Measurements from ENCODE around the gene KIF3C. TPM values are rescaled to one million over a fixed set of nuclear protein-coding genes. Genes with fewer than 3 reads are reported as not detected.
"Not testable (repeated sequence)": the region's sequence is repeated elsewhere in the genome, so short reads cannot be mapped to it uniquely, and the experiment has no call there.

Gene KIF3C
- total RNA-seq, result 2.0 TPM
- long read RNA-seq, full-length matches to known transcripts, result 1 of 1 reads
- long read RNA-seq, partial matches to known transcripts, result 0 of 1 reads
- long read RNA-seq, other reads (novel, unspliced or antisense), result 0 of 1 reads

DNA sequence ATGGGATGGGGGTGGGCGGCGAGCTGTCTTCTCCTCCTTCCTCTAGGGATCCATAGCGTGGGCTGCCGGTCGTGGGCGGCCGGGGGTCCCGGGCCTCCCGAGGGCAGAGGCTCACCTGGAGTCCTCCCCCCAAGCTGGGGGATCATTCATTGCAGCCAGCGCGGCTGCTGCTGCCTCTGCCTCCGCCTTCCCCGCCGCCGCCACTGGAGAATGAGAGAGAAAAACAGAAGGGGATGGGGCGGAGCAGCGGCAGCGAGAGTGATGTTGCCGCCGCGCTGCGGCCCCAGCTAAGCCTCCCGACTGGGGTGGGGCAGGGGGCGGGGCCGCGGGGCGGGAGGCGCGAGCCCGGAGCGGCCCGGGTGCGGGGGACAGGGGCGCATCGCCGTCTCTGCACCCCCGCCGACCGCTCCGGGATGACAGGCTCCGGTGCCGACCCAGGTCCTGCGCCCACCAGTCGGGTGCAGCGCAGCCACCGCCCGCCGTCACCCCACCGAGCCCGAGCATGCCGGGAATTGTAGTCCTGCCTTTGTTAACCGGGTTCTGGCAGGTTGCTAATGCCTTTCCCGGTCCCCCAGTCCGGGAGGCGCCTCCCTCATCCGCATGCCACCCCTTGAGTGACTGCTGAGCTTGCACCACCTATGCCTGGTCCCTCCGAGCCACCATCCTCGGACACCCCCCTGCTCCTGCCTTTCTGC lies at the start of gene KIF3C:
TSS of gene KIF3C (minus strand) at position 225 of the 695 bp plus-strand sequence. CDS start 580 bp downstream, outside the sequence.
- peaks cover 25% of the 10 kb centered on the region for H3K4me1 ChIP-seq

GRCh38 chr2:26028083-26028482 lies 45.8 kb upstream of the KIF3C start:
- H3K9me3 ChIP-seq (replicated peaks); H3K4me3 ChIP-seq; DNase-seq; H3K27me3 ChIP-seq (ENCODE audit: low read depth); H3K4me1 ChIP-seq; H3K36me3 ChIP-seq; H3K27ac ChIP-seq (replicated peaks); intact Hi-C loops (cut with micrococcal nuclease): not testable (repeated sequence)

More for the DNA sequence above, at the start of gene KIF3C:
- DNase-seq, result peak; percentile 65
- TF ChIP-seq CTCF (IDR thresholded peaks at IDR 0.05; ENCODE audit: borderline replicate concordance), result no peak
- H3K27ac ChIP-seq (replicated peaks), result peak within 1 kb of the TSS; percentile 70
- peak within 1 kb of the TSS; percentile 78 for H3K4me3 ChIP-seq
- intact Hi-C loops (cut with micrococcal nuclease), result no loop called here
- no peaks in the 10 kb centered on the region for H3K9me3 ChIP-seq (replicated peaks)
- H3K27me3 ChIP-seq (ENCODE audit: low read depth), result no peaks in the 10 kb centered on the region
- no peaks in the 10 kb centered on the region for H3K36me3 ChIP-seq

DNA sequence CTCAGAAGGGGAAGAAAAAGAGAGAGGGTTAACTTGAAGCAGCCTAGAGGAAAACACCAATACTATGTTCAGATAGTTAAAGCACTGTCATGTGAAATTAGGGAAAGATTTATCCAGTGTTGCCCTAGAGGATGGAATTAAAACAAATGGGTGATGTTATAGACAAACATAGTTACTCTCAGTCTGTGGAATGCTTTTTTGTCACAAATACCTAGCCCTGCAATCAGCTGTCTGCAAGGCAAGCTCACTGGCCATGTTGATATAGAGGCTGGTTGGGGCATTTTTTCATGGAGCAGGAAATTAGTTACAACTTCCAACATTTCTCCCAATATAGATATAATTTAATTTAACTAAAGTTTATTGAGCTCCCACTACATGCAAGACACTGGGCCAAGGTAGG lies 43.2 kb upstream of the KIF3C start:
- Histone ChIP-seq H3K4me3 (no peak overlapping the region), H3K27ac (replicated peaks) (no peak overlapping the region), H3K9me3 (replicated peaks) (no peaks in the 10 kb centered on the region), H3K36me3 (no peaks in the 10 kb centered on the region), H3K27me3 (ENCODE audit: low read depth) (no peaks in the 10 kb centered on the region), H3K4me1 (no peaks in the 10 kb centered on the region)
- DNase-seq, result no peak
- no peak for TF ChIP-seq CTCF (IDR thresholded peaks at IDR 0.05; ENCODE audit: borderline replicate concordance)
- intact Hi-C loops (cut with micrococcal nuclease), result no loop called here

- no peak overlapping the region for H3K27ac ChIP-seq (replicated peaks)
Observed at GRCh38 chr2:26024260-26024659, 42.0 kb upstream of the KIF3C start.

DNA sequence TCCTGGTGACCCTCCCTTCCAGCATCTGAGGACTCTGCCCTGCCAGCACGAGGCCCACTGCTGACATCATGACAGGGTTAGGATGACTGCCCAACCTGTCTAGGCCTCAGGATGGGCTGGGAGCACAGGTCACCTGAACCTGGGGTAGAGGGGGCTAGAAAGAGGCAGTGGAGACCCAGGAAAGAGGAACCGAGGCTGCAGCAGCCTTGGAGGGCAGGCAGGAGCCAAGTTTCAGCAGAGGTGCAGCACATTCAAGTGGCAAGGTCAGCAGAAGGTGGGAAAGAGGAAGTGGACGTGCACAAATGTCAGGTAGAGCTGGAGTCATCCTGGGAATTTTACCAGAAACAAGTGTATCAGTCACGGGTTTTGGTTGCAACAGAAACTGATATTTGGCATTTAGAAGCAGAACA lies 37.9 kb upstream of the KIF3C start:
- Histone ChIP-seq H3K9me3 (replicated peaks) (no peaks in the 10 kb centered on the region), H3K4me1 (peaks cover 17% of the 10 kb centered on the region), H3K4me3 (no peak overlapping the region), H3K27ac (replicated peaks) (no peak overlapping the region), H3K36me3 (no peaks in the 10 kb centered on the region), H3K27me3 (ENCODE audit: low read depth) (no peaks in the 10 kb centered on the region)
- no peak for TF ChIP-seq CTCF (IDR thresholded peaks at IDR 0.05; ENCODE audit: borderline replicate concordance)
- no peak for DNase-seq
- intact Hi-C loops (cut with micrococcal nuclease), result no loop called here

More at GRCh38 chr2:26024260-26024659, 42.0 kb upstream of the KIF3C start:
- no peaks in the 10 kb centered on the region for H3K9me3 ChIP-seq (replicated peaks)
- H3K36me3 ChIP-seq, result no peaks in the 10 kb centered on the region
- H3K4me3 ChIP-seq, result no peak overlapping the region
- H3K4me1 ChIP-seq, result no peaks in the 10 kb centered on the region
- intact Hi-C loops (cut with micrococcal nuclease), result no loop called here
- no peak for DNase-seq
- TF ChIP-seq CTCF (IDR thresholded peaks at IDR 0.05; ENCODE audit: borderline replicate concordance), result no peak
- H3K27me3 ChIP-seq (ENCODE audit: low read depth), result no peaks in the 10 kb centered on the region
